HL-60/S4 (cell line): ENCODE data around the gene MYBPHL.

Experiments used
- in situ Hi-C: fragments of 300-500 bp; cut with MboI; formaldehyde crosslinking; loops from 2 replicates; pipeline ENCODE4 v1.14.3; 2022; ENCODE audit warnings: low sequenced_read_pairs

MYBPHL gene, protein sequence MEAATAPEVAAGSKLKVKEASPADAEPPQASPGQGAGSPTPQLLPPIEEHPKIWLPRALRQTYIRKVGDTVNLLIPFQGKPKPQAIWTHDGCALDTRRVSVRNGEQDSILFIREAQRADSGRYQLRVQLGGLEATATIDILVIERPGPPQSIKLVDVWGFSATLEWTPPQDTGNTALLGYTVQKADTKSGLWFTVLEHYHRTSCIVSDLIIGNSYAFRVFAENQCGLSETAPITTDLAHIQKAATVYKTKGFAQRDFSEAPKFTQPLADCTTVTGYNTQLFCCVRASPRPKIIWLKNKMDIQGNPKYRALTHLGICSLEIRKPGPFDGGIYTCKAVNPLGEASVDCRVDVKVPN

DNA sequence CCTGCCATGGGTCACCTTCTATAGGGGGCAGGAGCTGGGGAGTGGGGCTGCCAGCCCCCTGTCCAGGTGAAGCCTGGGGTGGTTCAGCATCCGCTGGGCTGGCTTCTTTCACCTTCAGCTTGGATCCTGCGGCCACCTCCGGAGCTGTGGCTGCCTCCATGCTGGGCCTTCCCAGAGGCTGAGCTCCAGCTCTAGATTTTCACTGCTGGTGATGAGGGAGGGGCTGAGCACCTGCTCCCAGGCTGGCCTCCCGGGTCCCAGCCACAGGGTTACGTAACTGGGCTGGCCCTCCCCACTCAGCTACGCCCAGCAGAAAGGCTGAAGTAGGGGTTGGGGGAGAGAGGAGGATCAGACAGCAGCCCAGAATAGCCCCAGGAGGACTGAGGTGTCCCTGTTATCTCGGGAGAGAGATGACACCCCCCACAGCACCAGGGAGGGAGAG lies at the start of gene MYBPHL:
TSS of gene MYBPHL (minus strand) at position 180 of the 442 bp plus-strand sequence. CDS start at position 160, 20 bp downstream.
- in situ Hi-C loops: no loop called here

DNA sequence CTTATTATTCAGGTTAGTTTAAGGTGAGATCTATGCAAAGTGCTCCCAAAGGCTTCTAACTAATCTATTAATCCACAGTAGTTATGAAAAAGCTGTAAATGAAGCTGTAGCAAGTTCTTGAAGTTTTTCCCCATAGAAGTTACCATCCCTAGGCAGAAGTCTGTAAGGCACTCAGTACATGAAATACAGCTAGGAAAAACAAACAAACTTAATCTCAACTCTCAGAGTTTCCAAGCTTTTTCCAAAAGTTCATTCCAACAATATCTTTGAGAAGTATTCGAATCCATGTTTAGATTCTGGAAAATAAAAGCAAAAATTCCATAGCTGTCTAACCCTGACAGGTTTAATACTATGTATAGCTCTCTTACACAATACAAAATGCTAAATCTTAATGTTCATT lies 49.7 kb upstream of the MYBPHL start:
- in situ Hi-C loops: no loop called here

DNA sequence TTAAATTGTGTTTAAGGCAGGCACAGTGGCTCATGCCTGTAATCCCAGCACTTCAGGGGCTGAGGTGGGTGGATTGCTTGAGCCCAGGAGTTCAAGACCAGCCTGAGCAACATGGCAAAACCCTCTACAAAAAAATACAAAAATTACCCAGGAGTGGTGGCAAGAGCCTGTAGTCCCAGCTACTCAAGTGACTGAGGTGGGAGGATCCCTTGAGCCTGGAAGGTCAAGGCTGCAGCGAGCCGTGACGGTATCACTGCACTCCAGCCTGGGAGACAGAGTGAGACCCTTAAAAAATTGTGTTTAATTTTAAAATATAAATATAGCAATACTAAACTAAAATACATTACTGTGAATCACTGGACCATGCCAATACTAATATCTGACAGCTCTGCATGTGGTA lies 48.1 kb upstream of the MYBPHL start:
- in situ Hi-C loops: no loop called here

DNA sequence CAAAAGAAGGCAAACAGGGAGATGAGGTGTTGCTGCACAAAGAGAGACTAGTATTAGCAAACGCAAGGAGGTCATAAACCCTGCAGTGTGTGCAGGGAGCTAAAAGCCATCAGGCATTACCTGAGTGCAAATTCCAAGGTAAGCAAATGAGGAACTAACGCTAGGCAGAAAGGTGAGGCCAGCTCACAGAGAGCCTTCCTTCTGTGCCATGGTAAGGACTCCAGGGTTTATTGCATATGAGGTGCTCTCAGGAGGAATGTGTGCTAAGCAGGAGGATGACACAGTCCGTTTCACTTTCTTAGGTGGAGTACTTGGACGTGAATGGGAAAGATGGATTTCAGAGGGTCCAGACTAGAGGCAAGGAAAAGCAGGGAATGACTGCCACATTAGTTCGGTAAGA lies 44.6 kb upstream of the MYBPHL start:
- in situ Hi-C loops: no loop called here

DNA sequence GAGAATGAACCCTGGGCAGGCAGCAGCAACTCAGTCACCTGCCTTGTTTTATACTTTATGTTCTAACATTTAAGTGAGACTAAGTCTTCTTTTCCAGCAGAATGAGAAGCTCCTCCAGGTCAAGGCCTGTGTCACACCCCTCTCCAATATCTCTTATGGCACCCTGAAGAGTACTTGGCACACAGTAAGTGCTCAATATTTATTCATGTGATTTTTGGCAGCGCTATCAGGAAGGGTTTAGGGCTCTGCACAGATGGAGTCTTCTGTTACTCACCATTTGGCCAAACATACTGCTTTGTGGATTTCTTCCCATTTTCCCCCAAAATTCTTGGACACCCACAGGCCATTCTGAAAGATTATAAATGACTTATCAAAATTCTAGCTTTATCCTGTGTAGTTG lies 43.8 kb upstream of the MYBPHL start:
- in situ Hi-C loops: no loop called here

DNA sequence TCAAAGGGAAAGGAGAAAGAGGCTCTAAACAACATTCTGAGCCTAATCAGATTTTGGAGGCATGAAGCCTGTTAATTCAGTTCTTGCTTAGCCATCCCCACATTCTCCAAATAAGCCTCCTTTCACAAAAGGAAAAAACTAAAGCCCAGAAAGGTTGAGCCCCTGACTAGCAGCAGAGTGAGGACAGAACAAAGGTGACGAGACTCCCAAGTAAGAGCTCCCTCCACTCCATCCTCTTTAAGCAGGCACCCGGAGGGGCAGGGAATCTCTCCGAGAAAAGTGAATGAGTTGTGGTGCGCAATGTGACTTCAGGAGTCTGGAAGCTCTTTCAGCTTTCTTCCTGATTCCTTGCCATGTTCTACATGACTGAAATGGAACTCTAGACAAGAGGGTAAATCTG lies 43.4 kb upstream of the MYBPHL start:
- in situ Hi-C loops: no loop called here

DNA sequence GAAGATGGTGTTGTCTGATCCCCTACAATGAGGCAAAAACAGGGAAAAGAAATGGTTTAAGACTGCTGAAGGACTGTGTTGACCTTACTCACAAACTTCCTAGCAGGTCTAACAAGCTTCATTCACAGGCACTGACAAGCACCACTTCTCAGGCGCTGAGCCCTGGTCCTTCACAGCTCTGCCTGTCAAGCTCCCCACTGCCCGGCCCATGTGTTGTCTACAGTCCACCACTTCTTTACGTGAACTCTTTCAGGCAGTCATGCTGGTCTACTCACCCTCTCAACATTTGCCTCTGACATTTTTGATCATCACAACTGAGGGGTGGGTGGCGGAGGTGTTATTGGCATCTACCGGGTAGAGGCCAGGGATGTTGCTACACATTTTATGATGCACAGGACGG lies 40.7 kb upstream of the MYBPHL start:
- in situ Hi-C loops: no loop called here

DNA sequence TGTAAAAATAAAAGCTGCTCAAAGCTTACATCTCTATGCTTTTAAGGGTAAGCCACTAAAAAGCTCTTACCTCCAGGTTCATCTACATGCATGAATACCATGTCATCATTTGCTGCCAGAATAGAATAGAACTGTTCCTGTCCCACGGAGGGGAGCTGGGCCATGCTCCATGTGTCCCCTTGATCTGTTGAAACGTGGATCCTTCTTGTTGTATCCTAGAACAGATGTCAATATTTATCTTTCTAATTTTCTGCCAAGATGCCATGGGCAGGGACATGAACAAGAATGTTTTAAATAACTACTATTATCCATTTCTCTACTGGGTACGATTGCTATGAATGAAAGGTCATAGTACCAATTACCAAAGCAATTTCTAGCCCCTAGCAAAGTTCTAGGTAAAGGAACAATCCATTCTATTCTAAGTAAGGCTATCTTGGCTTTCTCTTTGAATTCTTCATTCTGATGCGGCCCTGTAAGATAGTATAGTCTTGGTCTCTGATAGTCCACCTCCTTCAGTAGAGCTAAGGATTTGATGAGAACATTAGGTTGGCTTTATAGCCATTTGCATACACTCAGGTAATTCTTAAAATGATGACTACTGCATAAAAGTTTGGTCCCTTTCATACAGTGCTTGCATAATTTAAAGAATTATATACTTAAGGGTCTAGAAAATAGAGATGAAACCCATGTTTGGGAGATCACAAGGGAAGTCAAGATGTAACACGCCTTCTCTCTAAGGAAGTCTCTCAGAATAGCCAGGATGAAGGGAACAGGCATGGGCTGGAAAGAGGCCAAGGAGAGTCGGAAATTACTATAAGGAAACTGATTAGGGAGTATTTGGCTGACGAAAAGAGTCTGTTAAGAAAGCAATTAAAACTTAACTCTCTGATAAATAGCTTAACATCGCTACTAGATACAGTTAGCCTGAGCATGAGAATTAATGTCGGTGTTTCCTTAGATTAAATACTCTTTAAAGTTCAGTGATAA lies 35.4 kb upstream of the MYBPHL start:
- in situ Hi-C loops: no loop called here

DNA sequence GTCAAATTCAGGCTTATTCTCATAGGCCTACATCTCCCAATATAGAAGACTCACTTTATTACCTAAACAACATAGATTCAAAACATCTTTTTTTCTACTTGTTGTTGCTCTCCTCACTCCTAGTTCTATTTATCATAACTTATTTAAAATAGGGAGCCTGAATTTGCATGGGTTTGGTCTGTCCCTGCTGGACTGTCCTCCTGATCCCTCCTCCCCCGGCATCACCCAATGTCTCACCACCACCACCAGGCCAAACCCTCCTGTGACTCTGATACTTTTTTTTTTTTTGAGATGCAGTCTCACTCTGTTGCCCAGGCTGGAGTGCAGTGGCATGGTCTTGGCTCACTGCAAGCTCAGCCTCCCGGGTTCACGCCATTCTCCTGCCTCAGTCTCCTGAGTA lies 31.8 kb upstream of the MYBPHL start:
- in situ Hi-C loops: no loop called here

DNA sequence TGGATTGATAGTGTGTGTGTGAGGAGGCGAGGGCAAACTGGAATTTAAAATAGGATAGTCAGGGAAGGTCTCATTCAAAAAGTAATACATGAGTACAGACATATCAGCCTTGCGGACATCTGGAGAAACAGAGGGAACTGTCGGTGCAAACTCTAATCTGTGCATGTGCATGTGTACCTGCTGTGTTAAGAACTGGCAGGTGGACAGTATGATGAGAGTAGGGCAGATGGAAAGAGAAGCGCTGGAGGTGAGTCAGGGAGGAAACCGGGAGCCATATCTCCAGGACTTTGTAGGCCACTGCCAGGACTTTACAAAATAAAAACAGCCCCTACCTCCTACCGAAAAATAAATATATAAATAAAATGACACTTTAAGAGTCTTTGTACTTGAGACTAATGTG lies 31.3 kb upstream of the MYBPHL start:
- in situ Hi-C loops: no loop called here

DNA sequence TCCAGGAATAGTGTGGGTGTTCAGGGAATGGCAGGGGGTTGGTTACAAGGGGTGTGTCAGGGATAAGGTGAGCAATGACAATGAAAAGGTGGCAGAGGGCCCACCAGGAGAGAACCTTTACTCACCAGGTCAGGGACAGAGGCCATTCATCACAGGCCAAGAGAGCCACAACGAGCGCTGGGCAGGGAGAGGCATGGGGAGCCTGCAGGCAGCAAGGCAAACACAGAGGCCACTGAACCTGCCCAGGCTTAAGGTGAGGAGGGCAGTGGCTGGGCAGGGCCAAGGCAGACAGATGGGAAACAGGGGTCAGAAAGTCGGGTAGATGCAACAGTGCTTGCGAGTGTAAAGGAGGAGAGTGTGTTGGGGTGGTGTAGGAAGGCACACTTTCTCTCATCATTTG lies 28.3 kb upstream of the MYBPHL start:
- in situ Hi-C loops: no loop called here

DNA sequence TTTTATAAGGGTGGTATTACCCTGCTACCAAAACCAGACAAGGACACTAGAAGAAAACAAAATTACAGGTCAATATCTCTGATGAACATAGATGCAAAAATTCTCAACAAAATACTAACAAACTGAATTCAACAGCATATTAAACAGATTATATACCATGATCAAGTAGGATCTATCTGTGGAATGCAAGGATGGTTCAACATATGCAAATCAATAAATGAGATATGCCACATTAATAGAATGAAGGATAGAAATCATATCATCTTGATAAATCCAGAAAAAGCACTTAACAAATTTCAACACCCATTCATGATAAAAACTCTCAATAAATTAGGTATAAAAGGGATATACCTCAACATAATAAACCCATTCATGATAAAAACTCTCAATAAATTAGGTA lies 24.3 kb upstream of the MYBPHL start:
- in situ Hi-C loops: no loop called here

DNA sequence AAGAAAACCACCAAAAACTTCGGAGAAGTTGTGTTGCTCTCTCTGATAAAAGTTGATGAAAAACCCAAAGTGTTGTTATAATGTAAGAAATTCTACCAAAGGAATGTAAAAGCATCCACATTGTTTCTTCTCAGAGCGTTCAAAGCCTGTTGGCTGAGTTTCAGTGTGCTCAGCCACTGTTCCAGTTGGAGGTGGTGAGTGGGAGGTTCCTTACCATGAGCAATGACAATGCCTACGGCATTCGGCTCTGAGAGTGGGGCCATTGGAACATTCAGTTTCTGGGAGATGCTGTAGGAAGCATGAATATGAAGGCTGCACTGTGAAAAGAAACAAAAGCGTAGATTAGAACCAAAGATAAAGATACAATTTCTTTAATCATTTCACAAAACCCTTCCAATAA lies 20.5 kb upstream of the MYBPHL start:
- in situ Hi-C loops: no loop called here

DNA sequence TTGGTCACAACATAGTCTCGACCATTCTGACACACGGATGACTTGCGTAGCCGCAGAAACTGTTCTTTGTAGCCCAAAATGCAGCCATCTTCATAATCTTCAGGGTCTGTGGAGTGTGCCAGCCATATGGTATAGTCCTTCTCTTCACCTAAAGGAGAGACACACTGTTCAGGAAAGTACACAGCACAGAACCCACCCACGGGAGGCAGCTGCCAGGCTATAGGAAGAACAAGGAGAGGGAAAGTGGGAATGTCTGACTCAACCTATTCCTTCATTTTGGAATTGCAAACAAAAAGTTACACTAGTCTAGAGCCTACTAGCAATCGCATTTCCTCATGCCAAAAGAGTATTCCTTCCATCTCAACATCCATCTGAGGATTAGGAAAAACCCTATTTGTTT lies 16.2 kb upstream of the MYBPHL start:
- in situ Hi-C loops: no loop called here

DNA sequence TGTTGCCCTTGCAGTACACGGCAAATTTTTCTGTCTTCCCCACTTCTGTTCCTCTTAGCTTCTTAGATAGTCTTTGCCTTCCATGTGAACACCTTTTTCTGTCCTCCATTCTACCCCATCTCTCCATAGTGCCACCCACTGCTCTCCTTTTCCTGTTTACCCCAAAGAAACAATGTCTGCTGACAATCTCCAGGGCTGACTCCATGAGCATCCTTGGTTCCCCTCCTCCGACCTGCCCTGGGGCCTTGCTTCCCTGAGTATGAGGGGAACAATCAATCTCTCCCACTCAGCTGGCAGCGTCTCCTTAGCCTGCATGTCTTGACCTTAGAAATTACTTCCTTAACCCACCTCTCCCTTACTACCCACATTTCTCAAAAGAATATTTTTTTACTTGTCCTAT lies 12.3 kb upstream of the MYBPHL start:
- in situ Hi-C loops: no loop called here

DNA sequence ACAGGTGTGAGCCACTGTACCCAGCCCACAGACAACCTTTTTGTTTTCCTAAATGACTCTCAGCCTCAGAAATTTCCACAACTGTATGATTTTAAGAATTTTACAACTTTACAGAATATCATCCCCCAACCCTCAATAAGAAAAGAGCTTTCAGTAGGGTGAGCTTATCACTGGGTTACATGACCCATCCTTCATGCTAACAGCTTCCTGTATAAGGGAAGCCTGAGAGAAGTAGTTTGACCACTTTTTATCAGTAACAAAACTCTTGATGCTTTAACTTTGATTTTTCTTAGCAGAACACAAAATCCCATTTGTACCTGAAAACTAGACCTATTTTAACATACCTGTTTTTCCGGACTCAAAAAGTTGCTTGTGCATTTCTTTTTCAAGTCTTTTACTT lies 9.7 kb upstream of the MYBPHL start:
- in situ Hi-C loops: no loop called here

DNA sequence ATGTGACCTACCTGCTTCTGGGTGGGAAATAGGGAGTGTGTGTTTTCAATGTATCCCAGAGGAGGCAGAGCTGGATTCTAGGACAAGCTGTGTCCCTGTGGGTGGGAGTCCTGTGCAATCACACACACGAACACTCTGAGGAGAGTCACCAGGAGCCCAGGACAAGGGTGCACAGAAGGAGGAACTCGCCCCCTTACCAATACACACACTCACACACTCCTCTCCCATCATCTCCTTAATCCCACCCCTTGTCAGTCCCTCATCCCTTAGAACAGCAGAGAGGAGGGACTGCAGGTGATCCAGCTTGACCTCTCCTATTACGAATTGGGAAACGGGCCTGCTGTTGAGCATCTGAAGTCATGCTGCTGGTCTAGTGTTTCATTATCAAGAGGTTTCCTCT lies 8.5 kb upstream of the MYBPHL start:
- in situ Hi-C loops: no loop called here

DNA sequence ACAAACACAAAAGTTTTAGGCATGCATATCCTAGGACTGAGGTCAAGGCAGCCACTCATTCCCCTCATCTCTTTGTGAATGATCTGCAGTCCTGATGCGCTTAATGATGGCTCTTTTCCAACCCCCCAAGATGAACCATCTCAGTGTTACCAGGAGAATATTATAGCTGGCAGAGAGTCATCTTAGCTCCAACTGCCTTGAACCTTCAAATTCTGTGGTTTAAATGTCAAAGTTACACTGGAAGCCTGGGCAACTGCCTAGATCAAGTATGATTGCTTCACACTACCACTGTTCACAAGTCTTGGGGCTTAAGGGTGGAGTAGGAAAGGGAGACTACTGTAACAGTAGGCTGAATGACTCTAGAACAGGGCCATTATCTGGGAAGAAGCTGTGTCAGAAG lies 8.0 kb upstream of the MYBPHL start:
- in situ Hi-C loops: no loop called here

DNA sequence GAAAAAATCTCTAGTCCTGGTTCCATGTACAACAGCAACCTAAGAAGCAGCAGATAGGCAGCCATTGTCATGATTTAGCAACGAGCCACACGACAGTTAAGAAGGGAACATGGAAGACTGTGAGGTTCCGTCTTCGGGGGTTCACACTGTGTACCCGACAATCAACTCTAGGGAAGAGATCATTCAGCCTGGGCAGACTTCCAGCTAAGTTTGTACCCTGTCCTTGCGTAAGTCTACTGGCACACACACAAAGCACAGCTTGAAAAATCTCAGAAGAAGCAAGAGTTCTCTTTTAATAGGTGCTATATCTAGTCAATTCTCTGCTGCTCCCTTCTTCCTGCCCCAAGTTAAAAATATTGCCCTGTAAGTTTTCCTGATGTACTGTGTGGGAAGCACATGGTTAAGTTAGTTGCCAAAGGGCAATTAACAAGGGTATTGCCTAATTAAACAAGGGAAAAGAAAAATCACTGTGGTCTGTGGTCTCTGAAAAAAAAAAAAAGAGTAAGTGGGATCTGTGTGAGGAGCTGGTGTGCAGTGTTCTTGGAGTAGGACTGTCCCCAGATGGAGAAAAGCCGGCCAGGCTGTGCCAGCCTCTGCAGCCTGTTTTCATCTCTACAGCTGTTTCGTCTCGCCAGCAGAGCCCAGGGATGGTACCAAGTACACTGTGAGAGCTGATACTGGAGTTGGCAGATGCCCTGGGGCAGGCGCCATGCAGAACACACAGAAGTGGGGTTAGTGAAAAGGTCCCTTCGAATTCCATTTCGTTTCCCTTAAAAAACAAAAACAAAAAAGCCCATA lies 6.4 kb upstream of the MYBPHL start:
- in situ Hi-C loops: no loop called here

DNA sequence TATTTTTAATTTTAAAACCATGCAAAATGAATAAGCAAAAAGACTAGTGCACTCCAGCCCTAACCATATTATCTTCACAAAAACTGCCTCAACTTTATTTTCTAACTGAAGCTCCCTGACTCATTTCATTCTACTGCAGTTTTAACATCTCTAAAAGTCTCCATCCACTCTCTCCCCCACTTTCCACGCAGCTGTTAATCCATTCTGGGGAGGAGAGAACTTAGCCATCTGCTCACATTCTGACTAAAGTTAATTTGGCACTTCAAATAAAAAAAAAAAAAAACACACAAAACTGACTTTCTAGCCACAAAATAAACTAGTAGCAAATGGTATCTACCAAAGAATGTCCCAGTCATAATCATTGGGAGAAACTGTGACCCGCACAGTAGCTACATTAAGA lies 5.4 kb upstream of the MYBPHL start:
- in situ Hi-C loops: no loop called here

DNA sequence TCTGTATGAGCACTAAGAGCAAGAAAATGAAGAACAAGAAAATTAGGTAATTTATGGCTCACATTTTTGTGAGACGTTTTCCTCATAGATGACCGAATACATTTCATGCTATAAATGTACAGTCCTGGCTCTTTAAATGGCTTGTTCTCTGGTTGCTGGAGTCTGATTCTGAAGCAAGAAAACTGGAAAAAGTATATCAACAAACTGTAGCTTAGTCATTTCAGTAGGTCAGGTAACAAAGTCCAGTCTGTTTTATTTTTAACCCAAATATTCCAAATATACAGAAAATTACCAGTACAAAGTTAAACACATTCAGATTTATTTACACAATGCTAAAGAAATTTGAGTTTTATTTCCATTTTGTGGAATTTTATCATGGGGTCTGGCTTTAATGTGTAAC lies 2.5 kb upstream of the MYBPHL start:
- in situ Hi-C loops: no loop called here
